Neural progenitor cell (in vitro differentiated cells): Measurements from ENCODE around the gene UNCX.

Experiments
- EZH2phosphoT487 ChIP-seq: fragments of 200-600 bp; sonication (generic); IDR thresholded peaks from 2 replicates; pipeline ENCODE4 v1.6.1; 2017; ENCODE audit warnings: antibody characterized with exemption
- TF ChIP-seq, protein P1 (sequence below): fragments of 200-600 bp; sonication (generic); IDR thresholded peaks from 2 replicates; pipeline ENCODE4 v1.5.1; 2017; ENCODE audit warnings: antibody characterized with exemption, mild to moderate bottlenecking

GRCh38 chr7:1256621-1257020, 23.9 kb downstream of the UNCX start:
- TF ChIP-seq, protein P1, sequence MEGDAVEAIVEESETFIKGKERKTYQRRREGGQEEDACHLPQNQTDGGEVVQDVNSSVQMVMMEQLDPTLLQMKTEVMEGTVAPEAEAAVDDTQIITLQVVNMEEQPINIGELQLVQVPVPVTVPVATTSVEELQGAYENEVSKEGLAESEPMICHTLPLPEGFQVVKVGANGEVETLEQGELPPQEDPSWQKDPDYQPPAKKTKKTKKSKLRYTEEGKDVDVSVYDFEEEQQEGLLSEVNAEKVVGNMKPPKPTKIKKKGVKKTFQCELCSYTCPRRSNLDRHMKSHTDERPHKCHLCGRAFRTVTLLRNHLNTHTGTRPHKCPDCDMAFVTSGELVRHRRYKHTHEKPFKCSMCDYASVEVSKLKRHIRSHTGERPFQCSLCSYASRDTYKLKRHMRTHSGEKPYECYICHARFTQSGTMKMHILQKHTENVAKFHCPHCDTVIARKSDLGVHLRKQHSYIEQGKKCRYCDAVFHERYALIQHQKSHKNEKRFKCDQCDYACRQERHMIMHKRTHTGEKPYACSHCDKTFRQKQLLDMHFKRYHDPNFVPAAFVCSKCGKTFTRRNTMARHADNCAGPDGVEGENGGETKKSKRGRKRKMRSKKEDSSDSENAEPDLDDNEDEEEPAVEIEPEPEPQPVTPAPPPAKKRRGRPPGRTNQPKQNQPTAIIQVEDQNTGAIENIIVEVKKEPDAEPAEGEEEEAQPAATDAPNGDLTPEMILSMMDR: no peak
- TF ChIP-seq EZH2phosphoT487: no peak
